Right kidney (tissue), 1 donor: ENCODE results near the gene CLASP1.
"Not testable (repeated sequence)": the region's sequence is repeated elsewhere in the genome, so short reads cannot be mapped to it uniquely, and the experiment has no call there.

Experiments used
- DNase-seq: peaks from one replicate; pipeline ENCODE4 v3.0.0-alpha.2; 2016

CLASP1 gene

DNA sequence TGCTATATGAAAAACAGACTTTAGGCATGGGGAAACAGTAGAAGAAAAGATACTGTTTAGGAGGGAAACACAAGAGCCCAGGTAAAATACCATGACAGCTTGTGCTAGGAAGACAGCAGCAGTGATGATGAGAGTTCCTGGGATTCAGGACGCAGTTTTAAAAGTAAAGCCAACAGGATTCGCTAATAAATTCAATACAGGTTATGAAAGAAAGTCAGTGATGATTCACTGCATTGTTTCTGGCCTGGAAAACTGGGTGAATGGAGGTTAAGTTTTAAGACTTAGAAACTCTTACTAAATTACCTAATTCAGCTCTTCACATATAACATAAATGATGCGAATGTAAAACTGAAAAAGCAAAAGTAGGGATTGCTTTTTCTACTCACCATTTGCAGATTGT, 146.5 kb downstream of the CLASP1 start:
- DNase-seq: no peak

DNA sequence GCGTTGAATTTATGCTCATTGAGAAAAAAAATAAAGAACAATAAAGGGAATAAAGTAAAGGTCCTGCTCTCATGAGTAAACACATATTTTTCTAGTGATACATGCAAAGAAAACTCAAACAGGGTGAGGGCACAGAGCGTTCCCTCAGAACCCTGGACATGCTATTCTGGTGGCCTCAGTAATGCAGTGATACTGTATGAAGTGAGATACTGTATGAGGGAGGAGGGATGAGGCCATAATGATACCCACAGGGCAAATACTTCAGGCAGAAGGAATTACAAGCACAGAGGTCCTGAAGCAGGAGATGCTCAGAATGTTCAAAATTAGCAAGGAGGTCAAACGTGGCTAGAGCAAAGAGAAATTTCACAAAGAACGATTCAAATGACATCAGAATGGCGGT, 147.0 kb downstream of the CLASP1 start:
- DNase-seq: no peak

DNA sequence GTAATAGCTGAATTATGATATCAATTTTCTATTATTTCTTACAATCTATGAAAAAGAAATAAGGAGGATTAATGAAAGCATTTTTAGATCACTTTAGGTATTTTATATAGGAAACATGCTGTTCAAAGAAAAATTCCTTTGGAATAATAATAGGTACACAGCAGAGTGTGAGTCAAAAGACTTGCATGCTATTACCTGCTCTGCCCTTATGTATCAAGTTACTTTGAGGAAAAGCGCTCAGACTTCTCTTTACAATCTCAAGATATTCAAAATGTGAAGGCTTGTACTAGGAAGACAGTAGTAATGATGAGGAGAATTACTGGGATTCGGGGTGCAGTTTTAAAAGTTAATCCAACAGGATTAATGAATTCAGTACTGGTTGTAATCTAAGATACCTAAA, 147.7 kb downstream of the CLASP1 start:
- DNase-seq: no peak

DNA sequence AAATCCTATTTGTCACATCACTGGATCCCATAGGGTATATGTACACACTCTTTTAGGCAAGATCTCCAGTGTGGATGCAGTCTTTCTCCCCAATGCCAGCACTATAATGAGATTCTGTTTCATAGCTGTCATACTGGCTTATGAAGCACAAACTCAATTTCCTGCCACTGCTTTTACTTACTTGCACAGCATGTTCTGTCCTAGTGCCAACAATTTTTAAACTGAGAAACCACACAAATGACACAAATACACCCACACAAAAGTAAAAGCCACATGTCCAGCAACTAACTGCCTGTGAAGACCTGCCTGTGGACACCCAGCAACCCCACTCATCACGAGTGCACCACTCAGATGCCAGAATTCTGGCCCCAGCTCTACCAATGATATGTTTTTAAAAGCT, 148.2 kb downstream of the CLASP1 start:
- DNase-seq: no peak

DNA sequence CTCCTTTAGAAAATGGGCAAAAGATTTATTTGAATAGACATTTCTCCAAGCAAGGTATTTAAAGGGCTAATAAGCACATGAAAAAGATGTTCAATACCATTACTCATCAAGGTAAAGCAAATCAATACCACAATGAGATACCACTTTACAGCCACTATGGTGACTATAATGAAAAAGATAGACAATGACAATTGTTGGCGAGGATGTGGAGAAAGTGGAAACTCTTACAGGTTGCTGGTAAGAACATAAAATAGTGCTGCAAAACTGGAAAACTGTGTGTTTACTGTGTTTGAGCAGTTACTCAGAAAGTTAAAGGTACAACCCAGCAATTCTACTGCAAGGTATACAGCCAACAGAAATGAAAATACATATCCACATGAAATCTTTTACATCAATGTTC, 150.5 kb downstream of the CLASP1 start:
- DNase-seq: no peak

DNA sequence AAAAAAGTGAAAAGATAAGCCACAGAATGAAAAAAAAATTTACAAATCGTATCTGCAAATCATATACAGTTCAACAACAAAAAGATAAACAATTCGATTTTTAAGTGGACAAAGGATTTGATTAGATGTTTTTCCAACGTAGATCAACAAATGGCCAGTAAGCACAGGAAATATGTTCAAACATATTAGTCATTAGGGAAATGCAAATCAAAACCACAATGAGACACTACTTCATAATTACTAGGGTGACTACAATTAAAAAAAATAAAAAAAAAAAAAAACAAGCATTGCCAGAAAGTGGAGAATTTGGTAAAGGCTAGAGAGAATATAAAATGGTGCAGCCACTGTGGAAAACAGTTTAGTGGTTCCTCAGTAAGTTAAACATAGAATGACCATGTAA, 156.9 kb downstream of the CLASP1 start:
- DNase-seq: no peak

DNA sequence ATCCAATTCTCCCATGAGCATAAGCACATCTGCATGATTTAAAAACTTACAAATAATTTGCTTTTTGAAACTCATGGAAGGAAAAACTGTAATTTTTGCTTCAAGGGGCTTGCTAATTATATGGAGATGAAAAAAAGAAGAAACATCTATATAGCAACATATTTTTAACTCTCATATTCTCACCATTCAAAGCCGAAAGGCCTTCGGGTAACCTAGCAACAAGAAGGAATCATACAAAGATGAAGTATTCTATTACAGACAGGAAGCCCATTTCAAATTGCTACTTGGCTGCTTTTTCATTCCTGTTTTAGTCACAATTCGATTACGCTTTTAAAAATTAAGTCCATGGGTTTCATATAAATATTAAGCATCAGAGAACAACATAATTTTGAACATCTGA, 157.7 kb downstream of the CLASP1 start:
- no peak for DNase-seq

DNA sequence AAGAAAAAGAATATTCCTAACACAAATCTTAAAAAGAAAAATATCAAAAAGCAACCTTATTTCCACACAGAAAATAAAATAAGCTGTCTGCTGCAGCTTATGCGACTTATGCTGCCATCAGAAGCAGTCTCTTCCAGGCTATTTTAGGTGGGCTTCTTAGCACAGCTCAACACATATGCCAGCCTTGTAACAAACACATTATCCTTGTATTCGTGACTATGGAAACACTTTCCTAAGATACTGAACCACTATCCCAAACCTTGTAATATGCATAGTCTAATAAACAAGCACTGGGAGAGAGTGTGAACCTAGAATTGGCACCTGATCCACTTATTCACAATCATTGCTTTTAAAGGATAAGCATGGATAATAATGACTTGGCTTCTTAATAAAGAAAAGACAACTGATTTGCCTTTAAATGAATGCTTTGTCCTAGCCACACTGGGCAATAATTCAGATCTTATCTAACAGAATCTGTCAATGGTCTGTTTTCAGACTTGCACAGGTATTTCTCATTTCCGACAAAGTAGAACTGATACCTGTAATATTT, 158.6 kb downstream of the CLASP1 start:
- DNase-seq: no peak

DNA sequence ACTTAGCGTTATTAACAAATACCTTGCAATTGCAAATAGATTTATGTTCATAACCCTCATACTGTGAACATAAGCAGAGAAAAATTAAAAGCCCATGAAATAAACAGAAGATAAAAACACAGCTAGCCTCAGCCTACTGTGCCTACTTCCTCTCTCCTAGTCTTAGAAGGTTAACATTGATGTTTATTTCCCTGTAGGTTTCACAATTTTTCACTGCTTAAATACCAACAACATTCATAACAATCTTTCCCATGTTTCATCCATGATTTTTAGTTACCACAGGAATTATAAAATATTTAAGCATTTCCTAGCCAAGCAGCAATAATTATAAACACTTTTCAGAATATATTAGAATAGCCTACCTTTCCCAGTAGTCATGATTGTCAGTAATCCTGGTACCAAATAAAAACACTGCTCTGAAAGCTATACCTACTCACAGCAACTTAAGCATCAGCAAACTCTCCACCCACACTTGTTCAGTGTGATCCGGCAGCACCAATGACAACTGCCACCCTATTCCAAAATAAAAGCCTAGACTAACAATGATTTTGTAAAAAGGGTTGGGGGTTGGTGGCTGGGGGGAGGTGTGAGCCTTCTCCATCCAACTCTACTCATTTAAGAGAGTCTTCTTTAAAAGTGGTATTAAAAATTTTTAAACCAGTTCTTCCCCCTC, 159.2 kb downstream of the CLASP1 start:
- DNase-seq: no peak

DNA sequence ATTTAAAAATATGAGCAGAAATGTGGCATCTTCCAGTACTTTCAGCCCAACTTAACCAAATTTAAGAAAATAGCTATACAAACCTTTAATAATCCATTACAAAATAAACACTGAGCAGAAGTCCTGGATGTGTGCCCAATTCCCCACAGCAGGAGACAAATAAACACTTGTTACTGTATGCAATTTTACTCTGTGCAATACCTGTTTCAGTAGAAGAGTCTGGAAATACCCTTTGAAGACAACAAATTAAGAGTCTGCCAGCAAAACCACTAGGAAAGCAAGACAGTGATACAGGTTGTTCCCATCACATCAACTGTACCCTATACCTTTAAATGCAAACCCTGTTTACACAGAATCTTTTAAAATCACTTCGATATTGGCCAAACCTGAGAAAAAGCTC, 160.0 kb downstream of the CLASP1 start:
- DNase-seq: no peak

DNA sequence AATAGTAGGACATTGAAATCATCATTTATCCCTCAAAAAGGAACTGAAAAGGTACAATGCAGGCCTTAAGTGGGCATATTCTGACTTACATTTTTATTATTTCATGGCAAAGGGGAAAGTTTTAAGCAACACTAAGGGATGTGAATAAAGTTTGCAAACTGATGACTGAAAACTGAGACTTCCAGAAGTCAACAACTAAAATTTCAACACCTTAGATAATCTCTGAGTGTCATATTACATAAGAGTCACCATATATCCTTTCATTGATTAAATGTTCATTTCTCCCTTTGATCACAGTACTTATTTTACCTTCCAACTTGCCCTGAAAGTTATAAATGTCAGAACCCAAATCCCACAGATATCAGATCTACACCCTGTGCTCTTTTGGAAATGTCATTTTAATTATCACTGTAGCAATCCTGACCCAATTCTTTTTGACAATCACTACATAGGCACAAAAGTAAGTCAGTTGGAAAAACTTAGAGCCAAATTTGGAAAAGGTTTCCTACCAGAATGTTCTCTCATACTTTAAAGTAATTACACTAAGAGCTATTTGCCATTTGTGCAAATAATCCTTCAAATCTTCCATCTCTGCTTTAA, 163.0 kb downstream of the CLASP1 start:
- no peak for DNase-seq

DNA sequence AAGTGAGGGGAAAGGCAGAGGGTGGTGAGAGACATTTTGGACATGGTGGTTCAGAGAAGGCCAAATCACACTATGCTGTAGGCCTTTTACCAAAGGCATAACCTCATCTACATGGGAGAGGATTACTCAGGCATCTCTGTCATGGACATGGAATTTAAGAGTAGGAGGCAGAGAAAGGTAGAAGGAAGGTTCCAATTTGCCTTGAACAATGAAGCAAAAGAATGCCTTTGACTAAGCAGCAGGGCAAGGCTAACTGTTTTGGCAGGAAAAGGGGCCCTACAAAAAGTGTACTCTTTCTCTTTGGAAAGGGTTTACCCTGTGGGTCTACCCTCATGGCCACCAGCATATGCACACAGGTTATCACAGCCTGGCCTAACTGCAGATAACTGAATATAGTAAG, 164.2 kb downstream of the CLASP1 start:
- no peak for DNase-seq

DNA sequence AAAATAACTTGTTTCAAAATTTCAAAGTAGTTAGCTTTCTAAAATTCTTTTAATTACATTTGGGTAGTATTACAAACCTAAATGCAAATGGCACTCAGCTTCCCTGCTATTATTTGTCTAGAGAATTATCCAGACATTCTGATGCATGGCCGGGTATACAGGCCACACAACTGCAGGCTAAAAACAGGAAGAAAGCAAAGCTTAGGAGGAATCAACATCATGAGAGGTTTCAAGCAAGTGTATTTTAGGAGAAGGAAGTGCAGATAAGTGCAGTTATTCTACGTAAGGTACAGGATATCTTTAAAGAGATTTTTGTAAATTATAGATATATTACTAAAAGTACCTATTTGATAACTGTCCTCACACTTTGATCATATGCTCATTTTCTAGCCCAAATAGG, 165.4 kb downstream of the CLASP1 start:
- no peak for DNase-seq

DNA sequence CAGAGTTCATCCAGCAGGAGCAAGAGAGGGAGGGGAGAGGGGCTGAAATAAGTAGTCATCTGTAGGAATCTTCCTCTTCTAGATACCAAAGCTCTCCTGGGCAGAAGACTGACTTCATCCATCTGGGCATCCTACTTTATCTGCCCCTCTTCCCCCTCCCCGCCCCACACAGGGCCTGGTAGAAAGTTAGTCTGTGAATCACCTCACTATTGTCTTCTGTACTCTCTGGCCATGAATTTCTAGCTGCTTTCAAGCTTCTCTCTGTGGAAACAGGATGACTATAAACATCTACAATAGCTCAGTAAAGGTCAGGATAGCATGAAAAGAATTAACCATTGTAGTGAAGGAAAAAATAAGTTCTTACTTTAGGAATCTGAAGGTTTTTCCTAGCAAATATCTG, 166.2 kb downstream of the CLASP1 start:
- DNase-seq: no peak

DNA sequence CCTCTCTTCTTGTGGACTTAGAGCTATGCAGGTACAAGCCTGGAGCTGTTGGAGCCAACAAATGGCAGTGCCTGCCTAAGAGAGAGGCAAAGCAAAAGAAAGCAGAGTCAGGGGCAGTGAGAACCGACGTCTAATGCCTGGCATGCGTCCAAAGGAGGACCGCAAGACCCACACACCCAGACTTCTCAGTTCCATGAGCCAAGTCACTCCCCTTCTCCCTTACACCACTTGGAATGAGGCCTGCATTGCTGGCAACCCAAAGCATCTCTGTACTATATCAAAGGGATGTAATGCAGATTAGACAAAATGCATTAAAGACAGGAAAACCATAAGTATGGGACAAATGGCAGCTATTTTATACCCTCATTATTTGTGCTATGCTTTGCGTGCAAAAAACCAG, 168.4 kb downstream of the CLASP1 start:
- no peak for DNase-seq

DNA sequence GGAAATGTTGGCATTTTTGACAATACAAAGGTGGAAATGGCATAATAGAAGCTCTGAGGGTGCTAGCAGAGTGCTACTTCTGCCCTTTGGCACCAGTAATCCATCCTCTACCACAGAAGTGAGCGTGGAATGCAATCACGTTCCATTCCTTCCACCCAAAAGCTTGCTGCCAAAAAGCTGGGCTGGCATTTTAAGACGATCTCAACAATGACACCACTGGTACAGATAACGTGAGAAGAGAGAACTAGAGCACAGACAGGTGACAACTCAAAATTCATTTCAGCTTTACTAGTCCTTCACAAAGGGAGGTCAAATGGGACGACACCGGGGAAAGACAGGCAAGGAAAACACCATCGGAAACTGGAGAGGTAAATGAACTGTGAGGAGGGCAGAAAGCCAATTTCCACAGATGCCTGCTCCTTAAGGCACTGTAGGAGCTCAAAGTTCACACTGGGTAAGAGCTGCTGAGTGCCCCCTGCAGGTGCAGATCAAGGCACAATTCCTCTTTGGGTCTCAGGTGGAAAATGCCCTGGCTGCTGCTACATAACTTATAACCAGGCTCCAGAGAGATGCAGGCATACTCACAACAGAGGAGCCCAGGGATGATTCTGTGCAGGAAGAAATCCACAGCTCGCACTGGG, 169.3 kb downstream of the CLASP1 start:
- DNase-seq: no peak

DNA sequence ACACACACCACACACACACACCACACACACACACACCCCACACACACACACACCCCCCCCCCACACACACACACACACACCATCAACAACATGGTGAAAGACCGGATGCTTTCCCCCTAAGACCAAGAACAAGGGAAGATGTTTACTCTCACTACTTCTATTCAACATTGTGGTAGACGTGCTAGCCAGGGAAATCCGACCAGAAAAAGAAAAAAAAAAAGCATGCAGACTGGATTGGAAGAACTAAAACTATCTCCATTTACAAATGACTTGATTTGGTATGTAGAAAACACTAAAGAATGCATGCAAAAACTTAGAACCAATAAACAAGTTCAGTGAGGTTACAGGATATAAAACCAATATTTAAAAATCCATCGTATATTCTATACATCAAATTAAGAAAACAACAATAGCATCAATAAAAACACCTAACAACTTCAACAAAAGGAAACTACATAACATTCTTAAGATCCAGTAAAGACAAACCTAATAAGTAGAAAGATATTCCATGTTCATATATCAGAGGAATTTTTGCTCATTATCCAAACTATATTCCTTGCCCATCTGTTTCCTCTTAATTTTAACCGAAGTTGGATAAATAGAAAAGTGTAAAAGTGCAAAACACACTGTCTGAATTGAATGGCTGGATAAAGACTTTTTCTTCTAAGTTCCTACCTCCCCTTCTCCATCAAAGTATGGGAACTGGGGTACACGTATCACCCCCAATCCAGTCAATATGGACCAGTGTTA, 170.1 kb downstream of the CLASP1 start:
- no peak for DNase-seq

DNA sequence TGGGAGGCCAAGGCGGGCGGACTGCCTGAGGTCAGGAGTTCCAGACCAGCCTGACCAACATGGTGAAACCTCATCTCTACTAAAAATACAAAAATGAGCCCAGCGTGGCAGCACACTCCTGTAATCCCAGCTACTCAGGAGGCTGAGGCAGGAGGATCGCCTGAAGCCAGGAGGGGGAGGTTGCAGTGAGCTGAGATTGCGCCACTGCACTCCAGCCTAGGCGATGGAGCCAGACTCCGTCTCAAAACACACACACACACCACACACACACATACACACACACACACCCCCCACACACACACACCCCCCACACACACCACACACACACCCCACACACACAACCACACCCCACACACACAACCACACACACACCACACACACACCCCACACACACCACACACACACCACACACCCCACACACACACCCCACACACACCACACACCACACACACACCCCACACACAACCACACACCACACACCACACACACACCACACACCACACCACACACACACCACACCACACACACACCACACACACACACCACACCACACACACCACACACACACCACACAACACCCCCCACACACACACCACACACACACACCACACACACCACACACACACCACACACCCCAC, 170.8 kb downstream of the CLASP1 start:
- not testable (repeated sequence) for DNase-seq

DNA sequence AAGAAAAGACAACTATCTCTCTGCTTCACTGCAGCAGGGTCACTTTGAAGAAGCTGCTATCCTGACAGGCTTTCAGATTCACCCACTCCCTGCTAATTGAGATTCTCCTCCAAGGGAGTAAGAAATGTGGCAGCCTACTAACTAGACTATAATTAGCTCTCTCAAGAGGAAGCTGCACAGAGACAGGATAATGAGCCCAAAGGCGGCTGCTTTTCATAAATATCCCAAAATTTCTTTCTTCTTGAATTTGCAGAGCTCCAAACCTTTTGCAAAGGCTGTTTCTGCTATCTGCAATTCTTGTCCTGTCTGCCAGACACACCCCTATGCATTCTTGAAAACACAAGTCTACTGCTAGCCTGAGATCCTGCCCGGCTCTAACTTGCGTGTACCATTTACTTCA, 172.6 kb downstream of the CLASP1 start:
- no peak for DNase-seq

DNA sequence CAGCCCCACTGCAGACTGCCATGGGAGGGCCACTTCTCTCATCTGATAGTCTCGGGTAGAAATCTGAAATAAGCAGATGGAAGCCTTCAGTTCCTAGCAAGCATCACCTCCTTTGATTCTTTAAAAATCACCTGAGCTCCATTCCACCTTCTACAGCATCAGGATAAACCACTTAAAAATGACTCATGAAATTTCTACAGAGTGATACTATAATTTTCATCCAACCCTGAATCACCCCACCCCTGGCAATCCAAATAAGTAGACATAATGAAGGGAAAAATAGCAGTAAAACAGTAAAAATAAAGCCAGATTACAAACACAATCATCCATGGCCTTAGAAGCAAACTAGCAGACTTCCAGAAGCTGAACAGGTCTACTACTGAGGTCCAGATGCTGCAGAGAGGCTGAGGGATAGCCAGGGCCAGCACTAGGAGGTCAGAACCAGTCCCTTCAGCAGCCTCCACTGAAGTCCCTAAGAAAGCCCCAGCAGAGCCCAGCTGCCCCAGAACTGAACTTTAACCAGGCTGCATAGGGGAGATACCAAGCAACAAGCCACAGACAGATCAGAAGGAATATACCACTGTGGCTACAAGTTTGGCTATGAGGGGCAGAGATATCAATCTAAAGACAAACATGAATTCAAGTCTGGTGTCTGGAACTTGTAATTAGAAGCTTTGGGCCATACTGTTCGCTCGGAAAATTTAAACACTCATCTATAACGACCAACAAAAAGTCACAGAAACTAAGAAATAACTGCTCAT, 173.3 kb downstream of the CLASP1 start:
- no peak for DNase-seq

DNA sequence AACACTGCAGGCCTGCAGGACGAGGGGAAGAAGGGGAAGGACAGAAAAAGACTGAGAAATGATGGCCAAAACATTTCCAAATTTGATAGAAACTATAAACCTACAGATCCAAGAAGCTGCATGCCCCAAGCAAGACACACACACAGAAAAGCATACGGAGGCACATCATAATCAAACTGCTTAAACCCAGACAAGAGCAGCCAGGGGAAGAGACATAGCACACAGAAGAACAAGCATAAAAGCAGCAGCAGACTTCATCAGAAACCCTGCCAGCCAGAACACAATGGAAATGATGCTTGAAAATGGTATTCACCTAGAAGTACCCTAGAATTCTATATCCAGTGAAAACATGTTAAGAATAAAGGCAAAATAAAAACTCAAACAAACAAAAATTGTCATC, 175.8 kb downstream of the CLASP1 start:
- DNase-seq: no peak

DNA sequence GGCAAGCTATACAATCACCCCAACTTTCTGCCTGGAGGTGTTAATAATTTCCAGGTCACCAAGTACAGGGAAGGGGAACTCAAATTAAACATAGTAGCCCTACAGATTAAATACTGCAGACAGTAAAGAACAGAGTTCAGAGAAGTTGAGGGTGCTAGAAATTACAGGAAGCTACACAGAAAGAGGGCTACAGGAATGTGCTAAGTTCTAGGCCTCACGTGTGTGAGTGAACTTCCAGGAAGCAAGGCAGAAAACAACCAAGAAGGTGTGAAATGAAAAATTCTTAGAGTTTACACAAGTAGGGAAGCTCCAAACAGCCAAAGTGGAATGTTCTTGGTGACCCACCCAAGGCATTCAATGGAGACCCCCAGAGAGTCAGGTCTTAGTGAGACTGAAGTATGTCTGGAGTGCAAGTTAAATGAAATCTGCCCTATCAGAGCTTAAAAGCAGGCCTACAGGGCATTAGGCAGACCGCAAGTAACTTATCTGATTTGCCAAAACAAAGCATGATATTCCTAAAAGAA, 176.7 kb downstream of the CLASP1 start:
- no peak for DNase-seq
